GM12878 (cell line): ENCODE measurements around the gene MDFI. TPM values are rescaled to one million over a fixed set of nuclear protein-coding genes. Genes with fewer than 3 reads are reported as not detected.

Source experiments
- ATAC-seq: fragments of 200-7000 bp; cut with Tn5 transposase; 3 replicates; pipeline ENCODE4 v1.9.1; 2020; ENCODE audit warnings: mild to moderate bottlenecking, moderate library complexity
- BruUV-seq: library from RNA; stranded (reverse); fragments of 400-500 nt; replicated peaks from 2 replicates; lab custom pipeline; 2021; lab: Mats Ljungman, UMichigan
- CTCF ChIA-PET: fragments of 300-600 bp; sonication (Branson Sonifier 250); formaldehyde crosslinking; extraction: SDS; loops from one replicate; lab custom pipeline; 2021; ENCODE audit warnings: inconsistent platforms; lab: Yijun Ruan, JAX
- POLR2A ChIA-PET: fragments of 350-600 bp; formaldehyde crosslinking; extraction: SDS; loops from one replicate; lab custom pipeline; 2021; ENCODE audit warnings: inconsistent platforms; lab: Charles Lee
- RAD21 ChIA-PET: fragments of 300-600 bp; sonication (Branson Sonifier 250); formaldehyde crosslinking; loops from one replicate; lab custom pipeline; 2023; ENCODE audit warnings: antibody characterized with exemption; ENCODE audit not compliant: unreplicated experiment; lab: Charles Lee
- SMC1A ChIA-PET: fragments of 300-600 bp; sonication (Branson Sonifier 250); formaldehyde crosslinking; loops from one replicate; lab custom pipeline; 2023; ENCODE audit not compliant: unreplicated experiment, uncharacterized antibody; lab: Charles Lee
- DNase-seq: peaks from one replicate; pipeline ENCODE4 v3.0.0-alpha.2; 2011; ENCODE audit warnings: low read depth, low spot score
- FAIRE-seq: peaks from 3 replicates; lab custom pipeline; 2011; peaks lifted over from hg19 to GRCh38; lab: Jason Lieb, UNC
- H2AFZ ChIP-seq: 2 replicates; pipeline ENCODE4 v1.6.0; 2011; ENCODE audit warnings: low read depth, low read length, control low read depth; ENCODE audit not compliant: control insufficient read depth
- H3K27ac ChIP-seq: 2 replicates; pipeline ENCODE4 v1.5.1; 2011; ENCODE audit warnings: control low read depth; ENCODE audit not compliant: control insufficient read depth, insufficient read depth
- H3K27me3 ChIP-seq, 2 experiments: replicated peaks in 1 of 2; 2 replicates each; pipeline versions ENCODE4 v1.6.0 to v1.6.1; 2011; ENCODE audit warnings: low read length in 1 of 2; ENCODE audit not compliant: control insufficient read depth in 2 of 2, insufficient read depth in 2 of 2
- H3K36me3 ChIP-seq, 2 experiments: 2 replicates each; pipeline ENCODE4 v1.5.1; 2011; ENCODE audit warnings: low read length in 1 of 2; ENCODE audit not compliant: control insufficient read depth in 2 of 2, insufficient read depth in 2 of 2
- H3K4me1 ChIP-seq: 2 replicates; pipeline ENCODE4 v1.6.1; 2011; ENCODE audit warnings: mild to moderate bottlenecking, low read length, moderate library complexity, mixed read lengths; ENCODE audit not compliant: control insufficient read depth, insufficient read depth
- H3K4me2 ChIP-seq: 2 replicates; pipeline ENCODE4 v1.6.0; 2011; ENCODE audit warnings: control low read depth; ENCODE audit not compliant: control insufficient read depth, insufficient read depth
- H3K4me3 ChIP-seq: fragments of 200-600 bp; sonication (generic); 2 replicates; pipeline ENCODE4 v1.5.1; 2016
- H3K79me2 ChIP-seq: 2 replicates; pipeline ENCODE4 v1.6.0; 2011; ENCODE audit warnings: low read length; ENCODE audit not compliant: control insufficient read depth, insufficient read depth
- H3K9ac ChIP-seq: 2 replicates; pipeline ENCODE4 v1.8.0; 2011; ENCODE audit warnings: low read length, control low read depth, mixed read lengths; ENCODE audit not compliant: control insufficient read depth, insufficient read depth
- H3K9me3 ChIP-seq: replicated peaks from 3 replicates; pipeline ENCODE4 v1.5.1; 2011; ENCODE audit warnings: mild to moderate bottlenecking, low read length; ENCODE audit not compliant: control insufficient read depth, insufficient read depth
- H4K20me1 ChIP-seq: 2 replicates; pipeline ENCODE4 v1.6.0; 2011; ENCODE audit not compliant: control insufficient read depth, insufficient read depth
- ASH2L ChIP-seq: fragments of 300-600, 200-600 bp; sonication (generic); IDR thresholded peaks from 2 replicates; pipeline ENCODE4 v1.6.1; 2017; ENCODE audit warnings: low read depth, mild to moderate bottlenecking, borderline replicate concordance
- NFXL1 ChIP-seq: fragments of 450-650 bp; IDR thresholded peaks from 2 replicates; pipeline ENCODE4 v1.6.1; 2017; ENCODE audit warnings: antibody characterized with exemption, mild to moderate bottlenecking, borderline replicate concordance
- REST ChIP-seq: IDR thresholded peaks from 2 replicates; pipeline ENCODE4 v1.6.1; 2012; ENCODE audit warnings: mild to moderate bottlenecking, low read depth, low read length
- SMARCA5 ChIP-seq: fragments of 450-650 bp; IDR thresholded peaks from 2 replicates; pipeline ENCODE4 v1.6.1; 2017; ENCODE audit warnings: mild to moderate bottlenecking
- WGBS: methylation state at CpG from one replicate; pipeline ENCODE4 v1.1.6; 2016; ENCODE audit warnings: low lambda C conversion rate; ENCODE audit not compliant: insufficient replicate concordance, insufficient coverage; ENCODE audit errors: missing lambda C conversion rate; 5-methylcytosine and 5-hydroxymethylcytosine counted together
- in situ Hi-C: fragments of 300-500 bp; cut with MboI; formaldehyde crosslinking; loops from 9 replicates; pipeline ENCODE4 v1.14.3; 2018; ENCODE audit warnings: mixed read lengths
- intact Hi-C: fragments of 100-400 bp; cut with micrococcal nuclease; formaldehyde crosslinking; loops from one replicate; pipeline ENCODE4 v1.14.2; 2022; ENCODE audit not compliant: unreplicated experiment
- polyA plus RNA-seq, 11 experiments: library from polyadenylated mRNA; depleted of rRNA in 4 of 11; unstranded in 6 of 11; stranded (reverse) in 5 of 11; fragments of >200 nt; fragmentation: Nextera tagmentation in 4 of 11; fragmentation: Illumina TruSeq in 1 of 11; extraction: Ambion mirVana in 4 of 11; extraction: Trizol in 1 of 11; gene quantifications; 1 replicate in 1 of 11; 2 replicates in 10 of 11; pipeline versions ENCODE4 v1.2.1 to v1.2.3, GENCODE V29; 2011 to 2016; ENCODE audit warnings: inconsistent platforms in 2 of 11, missing spikeins in 2 of 11, low read depth in 1 of 11
- total RNA-seq, 4 experiments: library from RNA; depleted of rRNA in 3 of 4; stranded (reverse); fragments of >200 nt in 3 of 4; fragmentation: Illumina TruSeq in 1 of 4; extraction: Trizol in 1 of 4; gene quantifications; 2 replicates each; pipeline versions ENCODE4 v1.2.1 to v1.2.3, GENCODE V29; 2013 to 2021

MDFI gene
- total and polyA plus RNA-seq, 10 of the 15 experiments (the other 5 are each of a cell fraction or from before 2014, with no cell fraction given), result not detected

- TF ChIP-seq REST, result no peak
These were observed 53.9 kb downstream of the MDFI start (continued) for GRCh38 chr6:41692080-41692675.

GRCh38 chr6:41692730-41693129 is 54.5 kb downstream of the MDFI start:
- Histone ChIP-seq H3K27me3 (no peaks in the 10 kb centered on the region), H3K9ac (no peak overlapping the region), H3K9me3 (no peaks in the 10 kb centered on the region), H3K36me3 (peaks cover 10 to 33% of the 10 kb centered on the region in 2 experiments; a peak in 3 of 4 replicates), H3K79me2 (peaks cover 37% of the 10 kb centered on the region), H3K4me3 (no peak overlapping the region), H4K20me1 (no peaks in the 10 kb centered on the region; the same call in 1 of the 2 replicates), H3K4me2 (no peak overlapping the region), H3K4me1 (no peaks in the 10 kb centered on the region), H2AFZ (no peak overlapping the region), H3K27ac (no peak overlapping the region)
- in situ Hi-C loops, result no loop called here
- POLR2A ChIA-PET, result interaction anchor here (0.5 kb wide), 1 partner anchor 87 kb away, joined by 3 read pairs; no protein-coding TSS in a partner anchor
- DNase-seq, result no peak
- peak; percentile 41; the same call in 1 of the 2 replicates for TF ChIP-seq SMARCA5
- TF ChIP-seq ASH2L, result no peak
- TF ChIP-seq NFXL1, result 0 out of 2 replicates have a peak, but pooled peaks have one; percentile 37
- CTCF ChIA-PET, result interaction anchor here (0.8 to 2.9 kb wide), 3 partner anchors 10 to 13 kb away, joined by 3 to 9 read pairs (median 6); no protein-coding TSS in a partner anchor
- no peak for ATAC-seq
- RAD21 ChIA-PET, result no interaction called here
- SMC1A ChIA-PET, result no interaction called here
- FAIRE-seq, result no peak
- WGBS, result 67% methylated on average over 2 of the region's 2 CpGs
- intact Hi-C loops, result no loop called here
- no TSS peak for BruUV-seq
